Vagina (tissue), 2 donors: ENCODE results near the gene ALLC.

Source experiments
- CTCF ChIP-seq, 3 experiments: fragments of 450-650 bp in 2 of 3; fragments of 200-600 bp in 1 of 3; sonication (generic) in 1 of 3; IDR thresholded peaks; one replicate each; pipeline ENCODE4 v1.5.1; 2017 to 2019; ENCODE audit warnings: antibody characterized with exemption in 3 of 3, mild to moderate bottlenecking in 2 of 3, moderate library complexity in 2 of 3
- POLR2A ChIP-seq, 2 donors: fragments of 450-650 bp; IDR thresholded peaks; one replicate each; pipeline ENCODE4 v1.6.1; 2017; ENCODE audit warnings: antibody characterized with exemption in 2 of 2, mild to moderate bottlenecking in 2 of 2, moderate library complexity in 2 of 2
- POLR2AphosphoS5 ChIP-seq, 2 donors: sonication (generic); formaldehyde crosslinking; IDR thresholded peaks; one replicate each; pipeline ENCODE4 v1.9.0; 2017; ENCODE audit warnings: antibody characterized with exemption in 2 of 2, mild to moderate bottlenecking in 2 of 2, low read depth in 1 of 2; ENCODE audit not compliant: insufficient read depth in 1 of 2

DNA sequence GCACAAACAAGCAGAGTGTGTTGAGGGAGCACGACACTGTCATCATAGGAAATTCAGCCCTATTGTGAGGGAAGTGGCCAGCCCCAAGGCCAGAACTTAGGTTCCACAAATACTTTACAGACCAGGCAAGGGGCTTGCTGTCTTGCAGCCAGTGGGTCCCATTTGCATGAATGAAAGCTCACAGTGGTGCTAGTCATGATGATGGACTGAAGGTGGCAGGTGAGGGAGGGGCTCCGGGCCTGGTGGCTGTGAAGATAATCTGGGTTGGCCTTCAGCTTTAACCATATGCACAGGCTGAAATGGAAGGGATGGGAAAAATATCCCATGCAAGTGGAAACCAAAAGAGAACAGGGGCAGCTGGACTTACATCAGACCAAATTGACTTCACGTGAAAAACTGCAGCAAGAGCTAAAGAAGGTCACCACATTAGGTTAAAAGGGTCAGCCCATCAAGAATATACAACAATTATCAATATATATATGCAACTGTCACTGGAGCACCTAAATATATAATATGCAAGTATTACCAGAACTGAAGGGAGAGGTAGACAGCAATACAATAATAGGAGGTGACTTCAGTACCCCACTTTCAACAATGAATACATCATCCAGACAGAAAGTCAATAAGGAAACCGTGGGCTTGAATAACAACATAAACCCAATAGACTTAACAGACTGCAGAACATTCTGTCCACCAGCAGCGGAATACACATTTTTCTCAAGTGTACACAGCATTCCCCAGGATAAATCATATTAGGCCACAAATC is 84.9 kb downstream of the ALLC start:
- no peak for TF ChIP-seq CTCF (IDR thresholded peaks at IDR 0.05)
- no peak for TF ChIP-seq POLR2A (IDR thresholded peaks at IDR 0.05)
- no peak for TF ChIP-seq POLR2AphosphoS5 (IDR thresholded peaks at IDR 0.05; ENCODE audit: insufficient read depth in 1 of 2, low read depth in 1 of 2)
